ENCODE measurements around the gene KRABD2.
A peak's percentile ranks its signal among the peaks of the same experiment; 100 is the strongest.

Gene KRABD2

DNA sequence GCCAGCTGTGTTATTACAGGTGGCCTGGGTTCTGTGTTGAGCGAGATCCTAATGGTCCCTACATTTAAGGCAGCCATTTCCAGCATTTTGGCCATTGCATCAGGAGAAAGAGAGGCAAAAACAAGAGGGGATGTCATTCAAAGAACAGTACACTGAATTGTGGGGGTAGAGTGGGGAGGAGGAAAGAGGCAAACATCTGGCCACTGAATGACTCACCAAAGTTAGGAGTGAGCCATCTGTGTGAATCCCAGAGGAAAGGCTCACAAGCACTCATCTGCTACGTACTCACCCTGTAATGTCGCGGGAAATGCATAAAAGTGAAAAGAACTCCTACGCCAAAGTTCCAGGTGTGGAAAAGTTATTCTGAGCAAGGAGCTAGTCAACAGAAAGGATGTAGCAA lies 16.7 kb downstream of the KRABD2 start:
- H3K4me1 Mint-ChIP-seq (ENCODE audit: low read depth, unreplicated experiment) = peaks cover 31% of the 10 kb centered on the region
- H3K79me2 ChIP-seq (ENCODE audit: insufficient read depth, low read length) = no peaks in the 10 kb centered on the region
- no peak overlapping the region for H3K27ac ChIP-seq (ENCODE audit: low read depth, low read length)
- no peaks in the 10 kb centered on the region for H3K36me3 Mint-ChIP-seq (ENCODE audit: low read depth, unreplicated experiment)
- DNase-seq (ENCODE audit: low read depth) = peak; percentile 88
- no peaks in the 10 kb centered on the region for H3K27me3 Mint-ChIP-seq (ENCODE audit: low read depth, unreplicated experiment)
- H2AFZ ChIP-seq (ENCODE audit: low read depth, low read length) = no peak overlapping the region
- TF ChIP-seq, protein P1, sequence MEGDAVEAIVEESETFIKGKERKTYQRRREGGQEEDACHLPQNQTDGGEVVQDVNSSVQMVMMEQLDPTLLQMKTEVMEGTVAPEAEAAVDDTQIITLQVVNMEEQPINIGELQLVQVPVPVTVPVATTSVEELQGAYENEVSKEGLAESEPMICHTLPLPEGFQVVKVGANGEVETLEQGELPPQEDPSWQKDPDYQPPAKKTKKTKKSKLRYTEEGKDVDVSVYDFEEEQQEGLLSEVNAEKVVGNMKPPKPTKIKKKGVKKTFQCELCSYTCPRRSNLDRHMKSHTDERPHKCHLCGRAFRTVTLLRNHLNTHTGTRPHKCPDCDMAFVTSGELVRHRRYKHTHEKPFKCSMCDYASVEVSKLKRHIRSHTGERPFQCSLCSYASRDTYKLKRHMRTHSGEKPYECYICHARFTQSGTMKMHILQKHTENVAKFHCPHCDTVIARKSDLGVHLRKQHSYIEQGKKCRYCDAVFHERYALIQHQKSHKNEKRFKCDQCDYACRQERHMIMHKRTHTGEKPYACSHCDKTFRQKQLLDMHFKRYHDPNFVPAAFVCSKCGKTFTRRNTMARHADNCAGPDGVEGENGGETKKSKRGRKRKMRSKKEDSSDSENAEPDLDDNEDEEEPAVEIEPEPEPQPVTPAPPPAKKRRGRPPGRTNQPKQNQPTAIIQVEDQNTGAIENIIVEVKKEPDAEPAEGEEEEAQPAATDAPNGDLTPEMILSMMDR (IDR thresholded peaks at IDR 0.05; ENCODE audit: insufficient read depth, low read depth, low read length) = no peak
- no peak for TF ChIP-seq EZH2 (IDR thresholded peaks at IDR 0.05; ENCODE audit: insufficient read depth, low read length)
- H3K9me3 Mint-ChIP-seq (ENCODE audit: unreplicated experiment) = no peaks in the 10 kb centered on the region
- H3K36me3 ChIP-seq (ENCODE audit: insufficient read depth, low read length) = no peaks in the 10 kb centered on the region
- H3K27me3 ChIP-seq (ENCODE audit: insufficient read depth, low read length) = no peaks in the 10 kb centered on the region
- H4K20me1 ChIP-seq (ENCODE audit: insufficient read depth, low read length) = no peaks in the 10 kb centered on the region
- FAIRE-seq = peak; percentile 98
- H3K9me3 ChIP-seq (ENCODE audit: insufficient read depth, low read depth, low read length) = no peaks in the 10 kb centered on the region
- peaks cover 6% of the 10 kb centered on the region for H3K4me1 ChIP-seq (ENCODE audit: insufficient read depth, low read length)
- H3K9ac ChIP-seq (ENCODE audit: low read length) = no peak overlapping the region
- peak overlapping the region; percentile 76 for H3K4me3 Mint-ChIP-seq (ENCODE audit: unreplicated experiment)
- H3K4me3 ChIP-seq (ENCODE audit: insufficient read depth, low read depth, low read length) = no peak overlapping the region
- H3K4me2 ChIP-seq (ENCODE audit: low read length) = peak overlapping the region; percentile 62
- H3K27ac Mint-ChIP-seq (ENCODE audit: unreplicated experiment) = peak overlapping the region; percentile 84

DNA sequence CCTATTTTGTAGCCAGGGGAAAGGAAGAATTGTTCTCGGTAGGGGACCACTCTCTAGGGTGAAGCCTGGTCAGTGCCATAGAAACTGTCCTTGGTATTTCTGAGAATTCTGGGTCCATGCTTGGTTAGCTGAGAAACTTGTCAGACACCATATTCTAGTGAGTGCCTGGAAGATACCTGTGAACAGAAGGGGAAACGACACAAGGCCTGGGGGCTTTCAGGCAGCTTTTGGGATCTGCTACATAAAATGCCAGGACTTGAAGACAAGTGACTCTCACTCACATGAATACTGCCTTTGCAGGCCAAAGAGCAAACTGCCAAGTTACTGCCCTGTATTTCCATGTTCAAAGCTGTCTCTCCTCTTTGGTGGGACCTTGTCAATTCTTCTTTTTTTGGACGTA lies 18.6 kb downstream of the KRABD2 start:
- H3K4me1 Mint-ChIP-seq (ENCODE audit: low read depth, unreplicated experiment) = peaks cover 30% of the 10 kb centered on the region
- no peak for FAIRE-seq
- Histone ChIP-seq H3K9me3 (ENCODE audit: insufficient read depth, low read depth, low read length) (no peaks in the 10 kb centered on the region), H3K36me3 (ENCODE audit: insufficient read depth, low read length) (no peaks in the 10 kb centered on the region), H3K27me3 (ENCODE audit: insufficient read depth, low read length) (no peaks in the 10 kb centered on the region), H3K4me3 (ENCODE audit: insufficient read depth, low read depth, low read length) (no peak overlapping the region), H3K27ac (ENCODE audit: low read depth, low read length) (no peak overlapping the region), H3K9ac (ENCODE audit: low read length) (no peak overlapping the region), H3K4me2 (ENCODE audit: low read length) (no peak overlapping the region), H3K79me2 (ENCODE audit: insufficient read depth, low read length) (no peaks in the 10 kb centered on the region), H4K20me1 (ENCODE audit: insufficient read depth, low read length) (no peaks in the 10 kb centered on the region), H3K4me1 (ENCODE audit: insufficient read depth, low read length) (peaks cover 6% of the 10 kb centered on the region), H2AFZ (ENCODE audit: low read depth, low read length) (no peak overlapping the region)
- no peak overlapping the region for H3K27ac Mint-ChIP-seq (ENCODE audit: unreplicated experiment)
- H3K4me3 Mint-ChIP-seq (ENCODE audit: unreplicated experiment) = no peak overlapping the region
- no peaks in the 10 kb centered on the region for H3K36me3 Mint-ChIP-seq (ENCODE audit: low read depth, unreplicated experiment)
- TF ChIP-seq EZH2 (IDR thresholded peaks at IDR 0.05; ENCODE audit: insufficient read depth, low read length) = no peak
- TF ChIP-seq, protein P1 (IDR thresholded peaks at IDR 0.05; ENCODE audit: insufficient read depth, low read depth, low read length) = no peak
- H3K9me3 Mint-ChIP-seq (ENCODE audit: unreplicated experiment) = no peaks in the 10 kb centered on the region
- H3K27me3 Mint-ChIP-seq (ENCODE audit: low read depth, unreplicated experiment) = no peaks in the 10 kb centered on the region
- DNase-seq (ENCODE audit: low read depth) = no peak

DNA sequence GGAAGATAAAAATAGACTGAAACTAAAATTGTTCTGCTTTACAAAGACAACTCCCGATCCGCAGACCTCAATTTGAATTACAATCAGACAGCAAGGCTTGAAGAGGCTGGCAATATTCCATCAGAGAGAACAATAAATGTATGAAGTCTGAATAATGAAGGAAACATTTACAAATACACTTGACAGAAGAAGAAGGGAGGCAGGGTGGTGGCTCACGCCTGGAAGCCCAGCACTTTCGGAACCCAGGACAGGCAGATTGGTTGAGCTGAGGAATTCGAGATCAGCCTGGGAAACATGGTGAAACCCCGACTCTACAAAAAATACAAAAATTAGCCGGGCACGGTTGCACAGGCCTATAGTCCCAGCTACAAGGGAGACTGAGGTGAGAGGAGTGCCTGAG lies 22.3 kb downstream of the KRABD2 start:
- FAIRE-seq = no peak
- H3K4me2 ChIP-seq (ENCODE audit: low read length) = no peak overlapping the region

More for the DNA sequence above, 22.3 kb downstream of the KRABD2 start:
- H3K36me3 ChIP-seq (ENCODE audit: insufficient read depth, low read length) = no peaks in the 10 kb centered on the region
- Mint-ChIP-seq H3K4me1 (ENCODE audit: low read depth, unreplicated experiment) (peaks cover 4% of the 10 kb centered on the region), H3K27me3 (ENCODE audit: low read depth, unreplicated experiment) (no peaks in the 10 kb centered on the region), H3K9me3 (ENCODE audit: unreplicated experiment) (no peaks in the 10 kb centered on the region), H3K27ac (ENCODE audit: unreplicated experiment) (no peak overlapping the region), H3K4me3 (ENCODE audit: unreplicated experiment) (no peak overlapping the region), H3K36me3 (ENCODE audit: low read depth, unreplicated experiment) (no peaks in the 10 kb centered on the region)
- H3K4me1 ChIP-seq (ENCODE audit: insufficient read depth, low read length) = no peaks in the 10 kb centered on the region
- no peak overlapping the region for H3K9ac ChIP-seq (ENCODE audit: low read length)
- no peak overlapping the region for H3K27ac ChIP-seq (ENCODE audit: low read depth, low read length)
- TF ChIP-seq, protein P1 (IDR thresholded peaks at IDR 0.05; ENCODE audit: insufficient read depth, low read depth, low read length) = no peak
- no peak for TF ChIP-seq EZH2 (IDR thresholded peaks at IDR 0.05; ENCODE audit: insufficient read depth, low read length)
- no peak overlapping the region for H2AFZ ChIP-seq (ENCODE audit: low read depth, low read length)
- DNase-seq (ENCODE audit: low read depth) = no peak
- no peaks in the 10 kb centered on the region for H3K9me3 ChIP-seq (ENCODE audit: insufficient read depth, low read depth, low read length)
- H3K27me3 ChIP-seq (ENCODE audit: insufficient read depth, low read length) = no peaks in the 10 kb centered on the region
- no peaks in the 10 kb centered on the region for H4K20me1 ChIP-seq (ENCODE audit: insufficient read depth, low read length)
- no peak overlapping the region for H3K4me3 ChIP-seq (ENCODE audit: insufficient read depth, low read depth, low read length)
- H3K79me2 ChIP-seq (ENCODE audit: insufficient read depth, low read length) = no peaks in the 10 kb centered on the region

All from astrocyte (in vitro differentiated cells and primary cell).